Measurements from ENCODE around the gene OSM.
A peak's percentile ranks its signal among the peaks of the same experiment; 100 is the strongest.

OSM gene

GRCh38 chr22:30290342-30291057, 23.8 kb upstream of the OSM start:
- H3K9me3 Mint-ChIP-seq: no peaks in the 10 kb centered on the region
- peak overlapping the region; percentile 30 for H3K27ac Mint-ChIP-seq
- H3K4me1 Mint-ChIP-seq: peaks cover 43% of the 10 kb centered on the region
- H3K4me3 Mint-ChIP-seq: peak overlapping the region; percentile 90
- H3K27me3 Mint-ChIP-seq: no peaks in the 10 kb centered on the region
- H3K36me3 Mint-ChIP-seq: no peaks in the 10 kb centered on the region

DNA sequence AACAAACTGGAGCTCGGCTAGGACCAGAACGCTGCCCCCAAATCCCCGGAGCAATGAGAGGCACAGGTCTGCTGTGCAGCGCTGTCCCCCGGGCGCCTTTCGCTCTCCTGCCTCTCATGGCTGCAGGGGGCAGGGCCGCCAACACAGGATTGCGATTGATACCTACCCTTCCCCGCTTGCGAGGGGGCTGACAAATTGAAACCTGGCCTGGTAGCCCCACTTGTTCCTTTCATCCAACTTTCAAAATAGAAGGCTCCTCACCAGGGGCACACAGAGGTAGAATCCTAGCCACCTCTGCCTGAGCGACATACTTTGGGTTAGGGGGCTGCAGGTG, 23.3 kb upstream of the OSM start:
- Mint-ChIP-seq H3K4me1 (peaks cover 39% of the 10 kb centered on the region), H3K27ac (peak overlapping the region; percentile 95), H3K27me3 (no peaks in the 10 kb centered on the region), H3K4me3 (peak overlapping the region; percentile 90), H3K36me3 (peaks cover 1% of the 10 kb centered on the region), H3K9me3 (no peaks in the 10 kb centered on the region)

DNA sequence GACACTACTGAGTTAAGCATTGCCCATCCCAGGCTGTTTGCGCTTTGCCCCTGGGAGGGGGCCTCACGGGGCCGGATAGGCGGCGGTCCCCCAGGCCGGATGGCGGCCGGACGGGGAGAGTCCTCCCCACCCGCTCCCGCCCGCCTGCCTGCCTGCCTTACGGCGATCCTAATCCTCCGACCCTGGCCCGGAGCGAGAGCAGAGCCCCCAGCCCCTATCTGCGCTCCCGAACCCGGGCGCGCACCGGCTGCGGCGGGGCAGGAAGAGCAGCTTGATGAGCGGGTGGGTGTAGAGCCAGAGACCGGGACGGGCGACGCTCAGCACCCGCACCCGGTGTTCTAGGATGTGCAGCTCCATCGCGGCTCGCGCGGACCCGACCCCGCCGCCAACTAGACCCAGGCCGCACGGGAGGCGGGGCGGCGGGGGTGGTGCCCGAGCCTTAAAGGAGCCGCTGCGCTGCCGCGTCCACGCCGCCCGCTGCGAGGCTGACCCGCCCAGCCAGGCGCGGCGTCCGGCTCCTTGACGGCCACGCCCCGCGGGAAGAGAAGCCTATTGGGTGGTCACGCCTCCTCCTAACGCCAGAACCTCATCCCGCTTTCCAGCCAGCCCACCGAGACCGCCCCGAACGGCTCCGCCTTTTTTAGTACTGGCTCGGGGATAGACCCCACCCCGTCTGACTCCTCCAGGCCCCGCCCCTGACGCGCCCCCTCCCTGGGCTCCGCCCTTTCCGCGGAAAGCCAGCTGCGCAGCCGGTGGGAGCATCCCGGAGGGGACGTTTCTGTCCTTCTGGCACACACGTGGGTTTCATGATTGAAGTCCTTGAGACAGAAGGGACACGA, 22.7 kb upstream of the OSM start, which contains the start of gene CASTOR1:
Gene CASTOR1, minus strand, starts transcription at position 365 of the 839 bp plus-strand sequence. Its CDS starts 8 bp downstream, at position 357.
- peaks cover 3% of the 10 kb centered on the region for H3K36me3 Mint-ChIP-seq
- H3K4me3 Mint-ChIP-seq: peak within 1 kb of the TSS; percentile 90

GRCh38 chr22:30288419-30289140, 21.9 kb upstream of the OSM start:
- H3K4me3 Mint-ChIP-seq: peak overlapping the region; percentile 90
- peaks cover 35% of the 10 kb centered on the region for H3K4me1 Mint-ChIP-seq
- H3K27ac Mint-ChIP-seq: no peak overlapping the region
- H3K27me3 Mint-ChIP-seq: no peaks in the 10 kb centered on the region
- H3K36me3 Mint-ChIP-seq: peaks cover 3% of the 10 kb centered on the region
- H3K9me3 Mint-ChIP-seq: no peaks in the 10 kb centered on the region

More for the DNA sequence above, 22.7 kb upstream of the OSM start, which contains the start of gene CASTOR1:
- no peaks in the 10 kb centered on the region for H3K27me3 Mint-ChIP-seq
- no peaks in the 10 kb centered on the region for H3K9me3 Mint-ChIP-seq
- peaks cover 38% of the 10 kb centered on the region for H3K4me1 Mint-ChIP-seq
- peak within 1 kb of the TSS; percentile 95 for H3K27ac Mint-ChIP-seq

GRCh38 chr22:30287648-30288418, 21.2 kb upstream of the OSM start:
- no peaks in the 10 kb centered on the region for H3K9me3 Mint-ChIP-seq
- peak overlapping the region; percentile 90 for H3K4me3 Mint-ChIP-seq
- H3K36me3 Mint-ChIP-seq: peaks cover 3% of the 10 kb centered on the region
- H3K27me3 Mint-ChIP-seq: no peaks in the 10 kb centered on the region
- H3K27ac Mint-ChIP-seq: no peak overlapping the region
- H3K4me1 Mint-ChIP-seq: peaks cover 41% of the 10 kb centered on the region

DNA sequence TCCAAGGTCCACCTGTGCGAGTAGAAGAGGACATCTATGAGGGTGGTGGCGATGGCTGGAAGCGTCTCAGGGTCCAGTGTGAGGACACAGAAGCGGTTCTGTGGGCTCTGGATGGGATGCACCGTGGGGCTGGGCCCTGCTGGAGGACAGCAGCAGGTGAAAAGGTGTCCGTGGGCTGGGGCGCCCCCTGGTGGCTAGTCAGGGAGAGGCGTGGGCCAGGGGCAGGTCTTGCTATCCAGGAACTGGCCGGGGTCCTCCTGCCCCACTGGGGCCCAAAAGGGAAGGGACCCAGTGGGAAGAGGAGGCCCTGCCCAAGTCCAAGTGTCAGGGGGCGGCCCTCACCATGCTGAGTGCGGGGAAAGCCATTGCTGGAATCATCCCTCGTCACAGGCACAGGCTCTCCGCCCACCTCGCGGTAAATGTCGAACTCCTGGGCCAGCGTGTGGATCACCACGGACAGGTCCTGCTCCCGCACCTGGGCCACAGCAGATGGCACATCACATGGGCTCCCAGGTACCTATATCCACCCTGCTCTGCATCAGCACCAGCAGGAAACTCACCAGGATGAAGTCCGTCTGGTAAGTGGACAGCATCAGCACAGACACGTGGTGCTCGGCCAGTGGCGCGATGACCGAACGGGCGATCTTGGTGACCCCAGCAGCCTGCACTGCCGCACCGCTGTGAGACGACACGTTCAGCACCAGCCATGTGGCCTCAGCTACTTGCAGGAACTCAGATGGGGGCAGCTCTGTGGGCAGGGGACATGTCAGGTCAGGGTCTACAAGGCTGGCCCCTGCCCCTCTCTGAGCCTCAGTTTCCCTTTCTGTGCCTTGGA, 20.4 kb upstream of the OSM start:
- no peaks in the 10 kb centered on the region for H3K27me3 Mint-ChIP-seq
- H3K4me1 Mint-ChIP-seq: peaks cover 48% of the 10 kb centered on the region
- peak overlapping the region; percentile 8 for H3K27ac Mint-ChIP-seq
- no peaks in the 10 kb centered on the region for H3K9me3 Mint-ChIP-seq
- peaks cover 3% of the 10 kb centered on the region for H3K36me3 Mint-ChIP-seq
- H3K4me3 Mint-ChIP-seq: no peak overlapping the region

DNA sequence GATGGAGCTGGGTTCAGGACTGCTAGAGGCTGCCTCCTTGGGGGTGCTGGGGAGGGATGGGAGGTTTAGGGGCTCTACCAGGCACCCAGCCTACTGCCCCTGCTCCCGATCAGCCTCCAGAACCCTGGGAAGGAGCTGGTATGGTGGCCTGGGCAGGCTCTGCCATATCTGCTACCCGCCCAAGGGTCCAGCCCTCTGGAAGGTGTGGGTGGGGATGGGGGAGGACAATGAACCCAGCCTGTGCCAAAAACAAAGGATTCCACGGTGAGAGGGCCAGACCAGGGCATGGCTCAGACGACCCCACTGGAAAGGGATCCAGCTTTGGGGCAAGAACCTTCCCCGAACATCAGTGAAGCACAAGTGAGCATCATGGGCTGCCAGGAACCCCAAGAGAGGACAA, 19.7 kb upstream of the OSM start:
- Mint-ChIP-seq H3K36me3 (peaks cover 3% of the 10 kb centered on the region), H3K9me3 (no peaks in the 10 kb centered on the region), H3K4me3 (no peak overlapping the region), H3K27ac (peak overlapping the region; percentile 8), H3K4me1 (peaks cover 46% of the 10 kb centered on the region), H3K27me3 (no peaks in the 10 kb centered on the region)

- Mint-ChIP-seq H3K9me3 (no peaks in the 10 kb centered on the region), H3K36me3 (peaks cover 3% of the 10 kb centered on the region), H3K4me1 (peaks cover 42% of the 10 kb centered on the region), H3K4me3 (no peak overlapping the region), H3K27ac (no peak overlapping the region), H3K27me3 (no peaks in the 10 kb centered on the region)
Observed at GRCh38 chr22:30285846-30286200, 19.2 kb upstream of the OSM start.

- H3K9me3 Mint-ChIP-seq: no peaks in the 10 kb centered on the region
Observed at GRCh38 chr22:30285176-30285845, 18.7 kb upstream of the OSM start.

GRCh38 chr22:30284666-30285065, 18.0 kb upstream of the OSM start:
- no peak overlapping the region for H3K4me3 Mint-ChIP-seq
- H3K9me3 Mint-ChIP-seq: no peaks in the 10 kb centered on the region
- H3K36me3 Mint-ChIP-seq: peaks cover 3% of the 10 kb centered on the region
- H3K27me3 Mint-ChIP-seq: no peaks in the 10 kb centered on the region
- peaks cover 33% of the 10 kb centered on the region for H3K4me1 Mint-ChIP-seq
- no peak overlapping the region for H3K27ac Mint-ChIP-seq

More at GRCh38 chr22:30285176-30285845, 18.7 kb upstream of the OSM start:
- Mint-ChIP-seq H3K27me3 (no peaks in the 10 kb centered on the region), H3K4me1 (peaks cover 37% of the 10 kb centered on the region), H3K4me3 (no peak overlapping the region), H3K27ac (no peak overlapping the region), H3K36me3 (peaks cover 3% of the 10 kb centered on the region)

GRCh38 chr22:30284172-30284571, 17.5 kb upstream of the OSM start:
- Mint-ChIP-seq H3K4me1 (peaks cover 34% of the 10 kb centered on the region), H3K36me3 (peaks cover 3% of the 10 kb centered on the region), H3K27ac (no peak overlapping the region), H3K4me3 (no peak overlapping the region), H3K27me3 (no peaks in the 10 kb centered on the region), H3K9me3 (no peaks in the 10 kb centered on the region)

DNA sequence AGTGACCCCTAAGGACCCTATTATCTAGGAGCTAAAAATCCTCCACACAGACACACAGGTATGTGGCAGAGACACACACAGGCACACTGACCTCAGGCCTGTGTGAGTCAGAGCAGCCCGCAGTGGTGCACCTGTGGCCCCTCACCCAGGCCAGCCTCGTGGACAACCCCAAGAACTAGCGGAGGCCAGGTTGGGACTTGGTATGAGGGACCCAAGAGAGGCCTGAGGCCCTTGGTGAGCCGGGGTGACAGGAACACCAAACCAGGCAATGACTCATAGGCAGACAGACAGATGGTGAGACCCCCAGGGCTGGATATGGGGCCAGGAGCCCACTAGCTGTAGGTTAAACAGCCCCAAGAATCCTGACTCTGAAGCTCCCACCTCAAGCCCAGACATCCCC, 16.7 kb upstream of the OSM start:
- no peaks in the 10 kb centered on the region for H3K27me3 Mint-ChIP-seq
- H3K9me3 Mint-ChIP-seq: no peaks in the 10 kb centered on the region
- no peak overlapping the region for H3K27ac Mint-ChIP-seq
- peaks cover 32% of the 10 kb centered on the region for H3K4me1 Mint-ChIP-seq
- peaks cover 3% of the 10 kb centered on the region for H3K36me3 Mint-ChIP-seq
- no peak overlapping the region for H3K4me3 Mint-ChIP-seq

DNA sequence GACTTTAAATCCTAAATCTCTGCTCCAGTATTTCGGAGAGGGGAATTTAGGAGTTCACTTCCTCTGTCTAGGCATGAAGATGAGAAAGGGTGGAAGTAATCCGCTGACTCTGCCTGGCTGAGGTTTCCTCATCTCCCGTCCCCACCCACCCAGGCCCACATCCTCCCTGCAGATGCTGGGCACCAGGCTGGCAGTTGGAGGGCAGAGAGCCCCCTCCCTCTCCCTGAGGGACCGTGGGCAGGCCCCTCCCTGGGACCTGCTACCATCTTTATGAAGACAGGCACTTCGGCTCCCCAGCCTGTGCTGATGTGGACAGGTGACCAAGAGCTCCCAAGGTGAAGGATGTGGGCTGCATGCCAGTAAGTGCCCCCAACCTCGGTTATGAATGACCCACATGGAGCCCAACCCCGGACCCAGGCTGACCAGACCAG, 16.0 kb upstream of the OSM start:
- H3K36me3 Mint-ChIP-seq: peaks cover 3% of the 10 kb centered on the region
- H3K27me3 Mint-ChIP-seq: no peaks in the 10 kb centered on the region
- peaks cover 25% of the 10 kb centered on the region for H3K4me1 Mint-ChIP-seq
- no peak overlapping the region for H3K27ac Mint-ChIP-seq
- H3K9me3 Mint-ChIP-seq: no peaks in the 10 kb centered on the region
- no peak overlapping the region for H3K4me3 Mint-ChIP-seq

DNA sequence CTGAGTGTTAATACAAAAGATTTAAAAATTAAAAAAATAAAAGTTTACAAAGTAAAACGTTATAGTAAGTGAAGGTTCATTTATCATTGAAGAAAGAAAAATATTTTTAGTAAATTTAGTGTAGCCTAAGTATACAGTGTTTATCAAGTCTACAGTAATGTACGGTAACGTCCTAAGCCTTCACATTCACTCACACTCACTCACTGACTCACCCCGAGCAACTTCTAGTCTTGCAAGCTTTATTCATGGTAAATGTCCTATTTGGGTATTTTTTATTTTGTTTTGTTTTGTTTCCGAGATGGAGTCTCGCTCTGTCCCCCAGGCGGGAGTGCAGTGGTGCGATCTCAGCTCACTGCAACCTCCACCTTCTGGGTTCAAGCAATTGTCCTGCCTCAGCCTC, 13.9 kb upstream of the OSM start:
- H3K36me3 Mint-ChIP-seq: peaks cover 3% of the 10 kb centered on the region
- no peaks in the 10 kb centered on the region for H3K27me3 Mint-ChIP-seq
- no peak overlapping the region for H3K4me3 Mint-ChIP-seq
- H3K9me3 Mint-ChIP-seq: no peaks in the 10 kb centered on the region
- no peak overlapping the region for H3K27ac Mint-ChIP-seq
- peaks cover 33% of the 10 kb centered on the region for H3K4me1 Mint-ChIP-seq
